GM12878 (cell line): ENCODE data around the gene NTN3. TPM values are rescaled to one million over a fixed set of nuclear protein-coding genes. Genes with fewer than 3 reads are reported as not detected.

Experiments used
- ATAC-seq: fragments of 200-7000 bp; cut with Tn5 transposase; 3 replicates; pipeline ENCODE4 v1.9.1; 2020; ENCODE audit warnings: mild to moderate bottlenecking, moderate library complexity
- BruUV-seq: library from RNA; stranded (reverse); fragments of 400-500 nt; replicated peaks from 2 replicates; lab custom pipeline; 2021; lab: Mats Ljungman, UMichigan
- CTCF ChIA-PET: fragments of 300-600 bp; sonication (Branson Sonifier 250); formaldehyde crosslinking; extraction: SDS; loops from one replicate; lab custom pipeline; 2021; ENCODE audit warnings: inconsistent platforms; lab: Yijun Ruan, JAX
- POLR2A ChIA-PET: fragments of 350-600 bp; formaldehyde crosslinking; extraction: SDS; loops from one replicate; lab custom pipeline; 2021; ENCODE audit warnings: inconsistent platforms; lab: Charles Lee
- RAD21 ChIA-PET: fragments of 300-600 bp; sonication (Branson Sonifier 250); formaldehyde crosslinking; loops from one replicate; lab custom pipeline; 2023; ENCODE audit warnings: antibody characterized with exemption; ENCODE audit not compliant: unreplicated experiment; lab: Charles Lee
- SMC1A ChIA-PET: fragments of 300-600 bp; sonication (Branson Sonifier 250); formaldehyde crosslinking; loops from one replicate; lab custom pipeline; 2023; ENCODE audit not compliant: unreplicated experiment, uncharacterized antibody; lab: Charles Lee
- DNase-seq: peaks from one replicate; pipeline ENCODE4 v3.0.0-alpha.2; 2011; ENCODE audit warnings: low read depth, low spot score
- FAIRE-seq: peaks from 3 replicates; lab custom pipeline; 2011; peaks lifted over from hg19 to GRCh38; lab: Jason Lieb, UNC
- H2AFZ ChIP-seq: 2 replicates; pipeline ENCODE4 v1.6.0; 2011; ENCODE audit warnings: low read depth, low read length, control low read depth; ENCODE audit not compliant: control insufficient read depth
- H3K27ac ChIP-seq: 2 replicates; pipeline ENCODE4 v1.5.1; 2011; ENCODE audit warnings: control low read depth; ENCODE audit not compliant: control insufficient read depth, insufficient read depth
- H3K27me3 ChIP-seq, 2 experiments: replicated peaks in 1 of 2; 2 replicates each; pipeline versions ENCODE4 v1.6.0 to v1.6.1; 2011; ENCODE audit warnings: low read length in 1 of 2; ENCODE audit not compliant: control insufficient read depth in 2 of 2, insufficient read depth in 2 of 2
- H3K36me3 ChIP-seq, 2 experiments: 2 replicates each; pipeline ENCODE4 v1.5.1; 2011; ENCODE audit warnings: low read length in 1 of 2; ENCODE audit not compliant: control insufficient read depth in 2 of 2, insufficient read depth in 2 of 2
- H3K4me1 ChIP-seq: 2 replicates; pipeline ENCODE4 v1.6.1; 2011; ENCODE audit warnings: mild to moderate bottlenecking, low read length, moderate library complexity, mixed read lengths; ENCODE audit not compliant: control insufficient read depth, insufficient read depth
- H3K4me2 ChIP-seq: 2 replicates; pipeline ENCODE4 v1.6.0; 2011; ENCODE audit warnings: control low read depth; ENCODE audit not compliant: control insufficient read depth, insufficient read depth
- H3K4me3 ChIP-seq: fragments of 200-600 bp; sonication (generic); 2 replicates; pipeline ENCODE4 v1.5.1; 2016
- H3K79me2 ChIP-seq: 2 replicates; pipeline ENCODE4 v1.6.0; 2011; ENCODE audit warnings: low read length; ENCODE audit not compliant: control insufficient read depth, insufficient read depth
- H3K9ac ChIP-seq: 2 replicates; pipeline ENCODE4 v1.8.0; 2011; ENCODE audit warnings: low read length, control low read depth, mixed read lengths; ENCODE audit not compliant: control insufficient read depth, insufficient read depth
- H3K9me3 ChIP-seq: replicated peaks from 3 replicates; pipeline ENCODE4 v1.5.1; 2011; ENCODE audit warnings: mild to moderate bottlenecking, low read length; ENCODE audit not compliant: control insufficient read depth, insufficient read depth
- H4K20me1 ChIP-seq: 2 replicates; pipeline ENCODE4 v1.6.0; 2011; ENCODE audit not compliant: control insufficient read depth, insufficient read depth
- ATF7 ChIP-seq: fragments of 450-650 bp; IDR thresholded peaks from 2 replicates; pipeline ENCODE4 v1.6.1; 2016; ENCODE audit warnings: low read depth, mild to moderate bottlenecking
- BRCA1 ChIP-seq: IDR thresholded peaks from 2 replicates; pipeline ENCODE4 v1.6.1; 2011; ENCODE audit warnings: low read depth, low read length, improper control_type of control experiment
- CBX3 ChIP-seq: fragments of 200-600 bp; sonication (generic); IDR thresholded peaks from 2 replicates; pipeline ENCODE4 v1.6.1; 2016; ENCODE audit warnings: low read depth, borderline replicate concordance
- CHD1 ChIP-seq: IDR thresholded peaks from 2 replicates; pipeline ENCODE4 v1.6.1; 2012; ENCODE audit warnings: low read depth, low read length, improper control_type of control experiment
- DPF2 ChIP-seq: fragments of 450-650 bp; IDR thresholded peaks from 2 replicates; pipeline ENCODE4 v1.6.1; 2017; ENCODE audit warnings: mild to moderate bottlenecking
- FOXK2 ChIP-seq: fragments of 450-650 bp; IDR thresholded peaks from 2 replicates; pipeline ENCODE4 v1.6.1; 2017; ENCODE audit warnings: mild to moderate bottlenecking, moderate library complexity
- FOXM1 ChIP-seq: IDR thresholded peaks from 2 replicates; pipeline ENCODE4 v1.6.1; 2012; ENCODE audit warnings: low read depth, mild to moderate bottlenecking, inconsistent platforms, low read length, moderate library complexity
- MAX ChIP-seq: IDR thresholded peaks from 2 replicates; pipeline ENCODE4 v1.6.1; 2012; ENCODE audit warnings: low read depth, low read length, improper control_type of control experiment
- MYC ChIP-seq: IDR thresholded peaks from 2 replicates; pipeline ENCODE4 v1.6.1; 2011; ENCODE audit warnings: mild to moderate bottlenecking, low read length, moderate library complexity, inconsistent platforms; ENCODE audit not compliant: insufficient read depth, insufficient replicate concordance, insufficient read length, severe bottlenecking
- PAX8 ChIP-seq: fragments of 450-650 bp; IDR thresholded peaks from 2 replicates; pipeline ENCODE4 v1.6.1; 2017; ENCODE audit warnings: mild to moderate bottlenecking, moderate library complexity
- POLR2A ChIP-seq: IDR thresholded peaks from 2 replicates; pipeline ENCODE4 v1.6.1; 2011; ENCODE audit warnings: low read depth, mild to moderate bottlenecking, low read length
- SMAD5 ChIP-seq: IDR thresholded peaks from 2 replicates; pipeline ENCODE4 v1.6.1; 2016; ENCODE audit warnings: antibody characterized with exemption, low read depth
- TBL1XR1 ChIP-seq: IDR thresholded peaks from 2 replicates; pipeline ENCODE4 v1.6.1; 2012; ENCODE audit warnings: low read depth, low read length, improper control_type of control experiment
- ZNF384 ChIP-seq: IDR thresholded peaks from 2 replicates; pipeline ENCODE4 v1.6.1; 2012; ENCODE audit warnings: low read depth, mild to moderate bottlenecking, low read length, improper control_type of control experiment, borderline replicate concordance
- ZNF687 ChIP-seq: fragments of 450-650 bp; IDR thresholded peaks from 2 replicates; pipeline ENCODE4 v1.6.1; 2017; ENCODE audit warnings: mild to moderate bottlenecking, moderate library complexity
- WGBS: methylation state at CpG from one replicate; pipeline ENCODE4 v1.1.6; 2016; ENCODE audit warnings: low lambda C conversion rate; ENCODE audit not compliant: insufficient replicate concordance, insufficient coverage; ENCODE audit errors: missing lambda C conversion rate; 5-methylcytosine and 5-hydroxymethylcytosine counted together
- in situ Hi-C: fragments of 300-500 bp; cut with MboI; formaldehyde crosslinking; loops from 9 replicates; pipeline ENCODE4 v1.14.3; 2018; ENCODE audit warnings: mixed read lengths
- intact Hi-C: fragments of 100-400 bp; cut with micrococcal nuclease; formaldehyde crosslinking; loops from one replicate; pipeline ENCODE4 v1.14.2; 2022; ENCODE audit not compliant: unreplicated experiment
- polyA plus RNA-seq, 11 experiments: library from polyadenylated mRNA; depleted of rRNA in 4 of 11; unstranded in 6 of 11; stranded (reverse) in 5 of 11; fragments of >200 nt; fragmentation: Nextera tagmentation in 4 of 11; fragmentation: Illumina TruSeq in 1 of 11; extraction: Ambion mirVana in 4 of 11; extraction: Trizol in 1 of 11; gene quantifications; 1 replicate in 1 of 11; 2 replicates in 10 of 11; pipeline versions ENCODE4 v1.2.1 to v1.2.3, GENCODE V29; 2011 to 2016; ENCODE audit warnings: inconsistent platforms in 2 of 11, missing spikeins in 2 of 11, low read depth in 1 of 11
- total RNA-seq, 4 experiments: library from RNA; depleted of rRNA in 3 of 4; stranded (reverse); fragments of >200 nt in 3 of 4; fragmentation: Illumina TruSeq in 1 of 4; extraction: Trizol in 1 of 4; gene quantifications; 2 replicates each; pipeline versions ENCODE4 v1.2.1 to v1.2.3, GENCODE V29; 2013 to 2021
- TF ChIP-seq, protein P1 (sequence below): fragments of 450-650 bp; IDR thresholded peaks from 2 replicates; pipeline ENCODE4 v1.6.1; 2017; ENCODE audit warnings: antibody characterized with exemption, mild to moderate bottlenecking, moderate library complexity

NTN3 gene
- total and polyA plus RNA-seq, 10 of the 15 experiments (the other 5 are each of a cell fraction or from before 2014, with no cell fraction given) = 0.04 TPM; not detected in 9

DNA sequence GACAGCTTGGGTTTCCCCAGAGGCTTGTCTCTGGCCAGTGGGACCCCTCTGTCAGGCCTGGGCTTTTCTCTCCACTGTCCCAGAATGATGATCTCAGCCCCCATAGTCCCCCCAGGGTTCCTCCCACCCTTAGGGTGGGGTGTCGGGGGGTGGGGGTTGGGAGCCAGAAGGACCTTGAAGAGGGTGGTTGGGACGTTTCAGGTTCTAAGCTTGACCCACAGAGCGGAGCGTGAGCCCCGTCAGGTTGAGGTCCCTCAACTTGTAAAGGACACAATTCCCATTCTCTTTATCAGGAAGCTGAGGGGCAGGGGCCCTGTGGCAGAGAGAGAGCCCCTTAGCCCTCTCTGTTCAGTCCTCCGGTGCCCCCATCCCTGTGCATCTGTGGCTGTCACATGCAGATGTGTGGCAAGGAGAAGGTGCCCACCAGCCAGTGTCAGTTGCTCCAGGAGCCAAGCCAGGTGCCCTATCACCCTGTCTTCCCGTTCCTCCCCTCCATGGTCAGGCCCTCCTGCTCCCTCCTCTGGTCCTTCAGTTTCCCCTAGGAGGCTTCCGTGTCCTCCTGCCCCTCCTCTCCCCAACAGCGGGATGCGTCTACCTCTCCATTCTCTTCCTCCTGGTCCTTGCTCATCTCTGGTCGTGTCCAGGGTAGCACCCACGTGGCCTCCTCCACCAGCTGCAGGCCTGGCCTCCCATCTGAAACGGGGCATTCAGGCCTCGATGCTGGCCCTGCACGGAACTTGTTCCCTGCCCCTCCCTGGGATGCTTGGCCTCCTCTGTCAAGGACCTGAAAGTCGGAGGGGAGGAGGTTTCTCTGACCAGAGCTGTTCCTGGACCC, 1.5 kb upstream of the NTN3 start (continued):
- no peak for TF ChIP-seq CBX3
- no peak for TF ChIP-seq ZNF384
- no peak for TF ChIP-seq FOXK2
- TF ChIP-seq SMAD5 = no peak
- TF ChIP-seq MYC = no peak
- TF ChIP-seq, all 136 proteins: peak for 0

DNA sequence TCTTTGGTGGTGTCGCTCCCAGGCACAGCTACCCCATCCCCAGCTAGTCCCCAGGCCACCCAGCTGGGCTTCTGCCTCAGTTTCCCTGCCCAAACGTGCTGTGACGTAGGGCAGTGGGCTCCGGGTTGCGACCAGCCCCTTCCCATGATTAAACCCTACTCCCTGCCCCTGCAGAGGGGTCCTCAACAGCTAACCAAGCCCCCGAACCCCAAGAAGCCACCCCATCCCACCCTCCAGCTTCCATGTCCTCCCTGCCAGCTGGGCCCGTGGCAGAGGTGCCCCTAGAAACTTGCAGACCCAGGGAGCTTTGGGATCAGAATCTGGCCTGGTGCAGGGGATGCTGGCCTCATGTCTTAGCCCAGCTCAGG, 879 bp upstream of the NTN3 start:
- Histone ChIP-seq H3K27ac (no peak overlapping the region), H3K9ac (no peak overlapping the region), H3K79me2 (no peaks in the 10 kb centered on the region), H4K20me1 (no peaks in the 10 kb centered on the region), H3K4me2 (no peak overlapping the region), H3K27me3 (peaks cover 0 to 2% of the 10 kb centered on the region in 2 experiments; a peak in 1 of 4 replicates), H3K4me3 (no peak overlapping the region), H3K36me3 (no peaks in the 10 kb centered on the region), H2AFZ (no peak overlapping the region), H3K4me1 (peaks cover 17% of the 10 kb centered on the region), H3K9me3 (no peaks in the 10 kb centered on the region)
- no TSS peak for BruUV-seq
- SMC1A ChIA-PET = interaction anchor here (0.8 kb wide), 1 partner anchor 40 kb away, joined by 3 read pairs; no protein-coding TSS in a partner anchor
- CTCF ChIA-PET = interaction anchor here (1.8 to 2.6 kb wide), 2 partner anchors 16 to 41 kb away, joined by 4 to 20 read pairs; partner anchors contain the start of gene CCNF
- ATAC-seq (no peak), FAIRE-seq (no peak), DNase-seq (no peak)
- in situ Hi-C loops (no loop called here), intact Hi-C loops (no loop called here)
- WGBS = 79% methylated on average over 7 of the region's 7 CpGs
- POLR2A ChIA-PET = interaction anchor here (0.6 to 1.4 kb wide), 3 partner anchors 15 to 41 kb away, joined by 4 to 5 read pairs (median 4); partner anchors contain the start of gene CCNF
- RAD21 ChIA-PET = interaction anchor here (1.2 to 3.5 kb wide), 4 partner anchors 10 to 42 kb away, joined by 3 to 17 read pairs (median 6); partner anchors contain the start of gene TEDC2
- no peak for TF ChIP-seq PAX8
- no peak for TF ChIP-seq POLR2A
- no peak for TF ChIP-seq CHD1
- TF ChIP-seq DPF2 = no peak
- TF ChIP-seq ATF7 = no peak
- TF ChIP-seq ZNF687 = no peak
- TF ChIP-seq MAX = no peak
- TF ChIP-seq, protein P1, sequence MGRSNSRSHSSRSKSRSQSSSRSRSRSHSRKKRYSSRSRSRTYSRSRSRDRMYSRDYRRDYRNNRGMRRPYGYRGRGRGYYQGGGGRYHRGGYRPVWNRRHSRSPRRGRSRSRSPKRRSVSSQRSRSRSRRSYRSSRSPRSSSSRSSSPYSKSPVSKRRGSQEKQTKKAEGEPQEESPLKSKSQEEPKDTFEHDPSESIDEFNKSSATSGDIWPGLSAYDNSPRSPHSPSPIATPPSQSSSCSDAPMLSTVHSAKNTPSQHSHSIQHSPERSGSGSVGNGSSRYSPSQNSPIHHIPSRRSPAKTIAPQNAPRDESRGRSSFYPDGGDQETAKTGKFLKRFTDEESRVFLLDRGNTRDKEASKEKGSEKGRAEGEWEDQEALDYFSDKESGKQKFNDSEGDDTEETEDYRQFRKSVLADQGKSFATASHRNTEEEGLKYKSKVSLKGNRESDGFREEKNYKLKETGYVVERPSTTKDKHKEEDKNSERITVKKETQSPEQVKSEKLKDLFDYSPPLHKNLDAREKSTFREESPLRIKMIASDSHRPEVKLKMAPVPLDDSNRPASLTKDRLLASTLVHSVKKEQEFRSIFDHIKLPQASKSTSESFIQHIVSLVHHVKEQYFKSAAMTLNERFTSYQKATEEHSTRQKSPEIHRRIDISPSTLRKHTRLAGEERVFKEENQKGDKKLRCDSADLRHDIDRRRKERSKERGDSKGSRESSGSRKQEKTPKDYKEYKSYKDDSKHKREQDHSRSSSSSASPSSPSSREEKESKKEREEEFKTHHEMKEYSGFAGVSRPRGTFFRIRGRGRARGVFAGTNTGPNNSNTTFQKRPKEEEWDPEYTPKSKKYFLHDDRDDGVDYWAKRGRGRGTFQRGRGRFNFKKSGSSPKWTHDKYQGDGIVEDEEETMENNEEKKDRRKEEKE = no peak
- TF ChIP-seq TBL1XR1 = no peak
- no peak for TF ChIP-seq BRCA1
- TF ChIP-seq FOXM1 = no peak
